Lower leg skin (tissue), 4 donors: ENCODE data around the gene RBPJ. TPM values are rescaled to one million over a fixed set of nuclear protein-coding genes. Genes with fewer than 3 reads are reported as not detected.

Experiments used
- DNase-seq, 2 donors: peaks; one replicate each; pipeline ENCODE4 v3.0.0-alpha.2; 2019; ENCODE audit warnings: low spot score in 2 of 2
- H3K4me3 ChIP-seq: fragments of 200-600 bp; sonication (generic); 2 replicates; pipeline ENCODE4 v1.5.1; 2017; ENCODE audit warnings: mild to moderate bottlenecking, low read depth; ENCODE audit not compliant: poor library complexity, severe bottlenecking
- POLR2A ChIP-seq, 2 donors: fragments of 450-650 bp; IDR thresholded peaks; one replicate each; pipeline ENCODE4 v1.6.1; 2016 to 2017; ENCODE audit warnings: antibody characterized with exemption in 2 of 2, mild to moderate bottlenecking in 1 of 2, moderate library complexity in 1 of 2
- WGBS, 2 donors: methylation state at CpG; one replicate each; pipeline ENCODE4 v1.1.5; 2018; 5-methylcytosine and 5-hydroxymethylcytosine counted together
- intact Hi-C: fragments of 100-400 bp; cut with DNase I; formaldehyde crosslinking; loops from one replicate; pipeline ENCODE4 v1.15.0; 2023; ENCODE audit warnings: low total_unique reads
- total RNA-seq, 4 donors: library from RNA; depleted of rRNA; stranded (reverse); fragments of >200 nt; gene quantifications; one replicate each; pipeline ENCODE4 v1.1.0, GENCODE V29; 2016
- TF ChIP-seq, protein P1 (sequence below), 3 donors: fragments of 450-650 bp; IDR thresholded peaks; one replicate each; pipeline ENCODE4 v1.5.1; 2016; ENCODE audit warnings: antibody characterized with exemption in 3 of 3, mild to moderate bottlenecking in 3 of 3, moderate library complexity in 2 of 3

RBPJ gene
- total RNA-seq, 4 donors from 2014 or later: 41.1 to 48.3 (median 45.5) TPM

DNA sequence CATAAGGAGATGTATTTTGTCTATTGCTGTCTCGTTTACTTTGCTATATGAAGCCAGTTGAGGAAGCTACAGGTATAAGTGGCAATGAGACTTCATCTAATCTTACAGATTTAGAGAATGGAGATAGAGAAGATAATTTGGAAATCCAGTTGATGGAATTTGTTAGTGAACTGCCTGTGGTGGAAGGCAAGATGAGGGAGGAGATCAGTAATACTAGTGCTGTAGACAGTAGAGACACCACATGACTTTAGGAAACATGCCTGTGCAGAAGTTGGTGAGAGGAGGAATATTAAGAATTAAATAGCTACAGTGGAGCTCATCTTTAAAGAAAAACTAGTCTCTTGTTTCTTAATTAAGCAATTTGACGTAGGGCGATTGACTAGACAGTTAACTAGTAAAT is 51.3 kb downstream of the RBPJ start:
- intact Hi-C loops: no loop called here
- DNase-seq: no peak
- TF ChIP-seq, protein P1, sequence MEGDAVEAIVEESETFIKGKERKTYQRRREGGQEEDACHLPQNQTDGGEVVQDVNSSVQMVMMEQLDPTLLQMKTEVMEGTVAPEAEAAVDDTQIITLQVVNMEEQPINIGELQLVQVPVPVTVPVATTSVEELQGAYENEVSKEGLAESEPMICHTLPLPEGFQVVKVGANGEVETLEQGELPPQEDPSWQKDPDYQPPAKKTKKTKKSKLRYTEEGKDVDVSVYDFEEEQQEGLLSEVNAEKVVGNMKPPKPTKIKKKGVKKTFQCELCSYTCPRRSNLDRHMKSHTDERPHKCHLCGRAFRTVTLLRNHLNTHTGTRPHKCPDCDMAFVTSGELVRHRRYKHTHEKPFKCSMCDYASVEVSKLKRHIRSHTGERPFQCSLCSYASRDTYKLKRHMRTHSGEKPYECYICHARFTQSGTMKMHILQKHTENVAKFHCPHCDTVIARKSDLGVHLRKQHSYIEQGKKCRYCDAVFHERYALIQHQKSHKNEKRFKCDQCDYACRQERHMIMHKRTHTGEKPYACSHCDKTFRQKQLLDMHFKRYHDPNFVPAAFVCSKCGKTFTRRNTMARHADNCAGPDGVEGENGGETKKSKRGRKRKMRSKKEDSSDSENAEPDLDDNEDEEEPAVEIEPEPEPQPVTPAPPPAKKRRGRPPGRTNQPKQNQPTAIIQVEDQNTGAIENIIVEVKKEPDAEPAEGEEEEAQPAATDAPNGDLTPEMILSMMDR (IDR thresholded peaks at IDR 0.05): no peak
- no peak for TF ChIP-seq POLR2A (IDR thresholded peaks at IDR 0.05)
- H3K4me3 ChIP-seq: no peak overlapping the region
- 93% methylated on average over 3 of the region's 3 CpGs for WGBS, 2 donors

DNA sequence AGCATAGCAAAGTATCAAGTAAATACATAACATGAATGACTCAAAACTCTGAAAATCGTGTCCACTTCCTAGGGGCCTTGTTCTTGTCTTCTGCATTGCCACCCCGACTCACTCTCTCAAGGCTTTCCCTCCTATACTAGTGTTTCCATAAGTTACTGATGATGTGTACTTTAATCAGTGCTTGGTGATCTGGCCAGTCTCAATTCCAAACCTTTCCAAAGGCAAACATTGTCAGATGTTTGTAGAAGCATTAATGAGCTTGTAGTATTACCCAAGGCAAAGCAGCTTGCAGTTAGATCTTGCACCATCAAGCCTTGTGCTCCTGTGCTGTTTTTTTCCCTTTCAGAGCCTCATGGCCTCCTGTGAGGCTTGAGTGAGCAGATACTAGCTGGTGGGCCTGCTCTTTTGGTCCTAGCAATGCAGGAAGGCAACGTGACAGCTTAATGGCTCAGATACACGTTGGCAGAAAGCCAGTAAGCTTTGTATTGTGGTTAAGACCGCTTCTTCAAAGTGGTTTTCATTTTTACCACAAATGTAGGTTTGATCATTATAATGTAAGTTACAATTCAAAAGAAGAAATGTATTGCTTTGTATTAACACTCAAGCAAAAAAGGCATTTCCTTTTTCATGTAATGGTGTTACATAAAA is 51.8 kb downstream of the RBPJ start:
- H3K4me3 ChIP-seq: no peak overlapping the region
- TF ChIP-seq, protein P1 (IDR thresholded peaks at IDR 0.05): no peak
- no peak for TF ChIP-seq POLR2A (IDR thresholded peaks at IDR 0.05)
- 47 to 49% methylated on average over 5 of the region's 5 CpGs for WGBS, 2 donors
- no peak for DNase-seq
- intact Hi-C loops: no loop called here

DNA sequence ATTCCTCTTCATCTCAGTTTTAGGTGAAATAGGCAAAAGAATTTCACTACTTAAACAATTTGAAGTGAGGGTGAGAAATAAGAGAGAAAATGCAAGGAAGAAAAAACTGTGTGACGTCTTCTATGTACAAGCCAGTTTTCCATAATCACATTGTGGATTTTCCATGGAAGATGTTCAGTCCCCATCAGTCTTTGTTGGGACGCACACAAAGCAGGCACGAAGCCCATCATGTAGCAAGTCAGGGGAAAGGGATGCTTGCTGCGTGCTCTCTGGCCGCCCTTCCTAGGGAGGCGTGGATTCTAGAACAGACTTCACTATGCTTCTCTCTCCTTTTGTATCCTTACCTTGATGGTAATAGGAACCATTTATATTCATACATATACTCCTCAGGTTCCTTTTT is 54.7 kb downstream of the RBPJ start:
- intact Hi-C loops: no loop called here
- WGBS, 2 donors: 85 to 91% methylated on average over 6 of the region's 6 CpGs
- DNase-seq: no peak
- TF ChIP-seq POLR2A (IDR thresholded peaks at IDR 0.05): no peak
- TF ChIP-seq, protein P1 (IDR thresholded peaks at IDR 0.05): no peak
- no peak overlapping the region for H3K4me3 ChIP-seq

DNA sequence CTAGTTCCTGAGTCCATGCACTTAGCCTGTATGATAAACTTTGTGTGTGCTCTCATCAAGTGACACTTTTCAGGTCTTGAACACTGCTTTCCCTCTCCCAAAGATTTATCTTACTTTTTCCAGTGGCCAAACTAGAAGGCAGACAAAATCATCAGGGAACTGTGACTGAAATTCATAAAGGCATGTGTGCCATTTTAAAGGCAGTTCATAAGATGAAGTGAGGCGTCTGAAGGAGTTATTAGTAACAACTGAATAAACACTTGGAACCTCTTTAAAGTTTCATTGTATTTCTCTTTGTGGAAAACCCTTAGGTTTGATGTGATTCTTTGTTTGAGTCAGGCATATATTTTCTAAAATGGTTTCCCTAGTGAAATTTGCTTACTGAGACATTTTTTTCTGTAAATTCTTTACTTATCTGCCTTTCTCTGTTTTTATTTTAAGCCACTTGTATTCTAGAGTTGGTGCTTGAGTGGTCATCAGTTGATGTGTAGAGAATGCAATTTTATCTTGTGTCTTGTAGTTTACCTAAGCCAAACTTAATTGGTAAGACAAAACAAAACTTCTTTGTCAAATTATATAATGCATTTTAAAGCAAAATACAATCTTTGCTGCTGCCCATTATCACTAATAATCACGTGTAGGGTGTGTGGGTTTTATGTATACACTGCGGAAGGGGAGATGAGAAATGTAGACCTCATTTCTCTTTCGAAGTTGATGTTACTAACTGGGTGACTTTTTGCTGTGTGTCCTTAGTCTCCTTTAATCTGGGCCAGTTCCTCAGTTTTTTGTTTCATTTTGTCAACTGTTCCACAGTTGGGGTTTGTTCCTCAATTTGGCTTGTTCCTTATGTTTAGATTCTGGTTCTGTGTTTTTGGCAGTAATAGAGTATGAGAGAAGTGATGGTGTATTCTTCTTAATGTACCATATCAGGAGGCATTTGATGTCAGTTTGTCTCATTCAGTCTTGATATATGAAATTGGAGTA is 56.8 kb downstream of the RBPJ start:
- TF ChIP-seq, protein P1 (IDR thresholded peaks at IDR 0.05): no peak
- TF ChIP-seq POLR2A (IDR thresholded peaks at IDR 0.05): no peak
- H3K4me3 ChIP-seq: no peak overlapping the region
- WGBS, 2 donors: 83 to 87% methylated on average over 4 of the region's 4 CpGs
- intact Hi-C loops: no loop called here
- no peak for DNase-seq

DNA sequence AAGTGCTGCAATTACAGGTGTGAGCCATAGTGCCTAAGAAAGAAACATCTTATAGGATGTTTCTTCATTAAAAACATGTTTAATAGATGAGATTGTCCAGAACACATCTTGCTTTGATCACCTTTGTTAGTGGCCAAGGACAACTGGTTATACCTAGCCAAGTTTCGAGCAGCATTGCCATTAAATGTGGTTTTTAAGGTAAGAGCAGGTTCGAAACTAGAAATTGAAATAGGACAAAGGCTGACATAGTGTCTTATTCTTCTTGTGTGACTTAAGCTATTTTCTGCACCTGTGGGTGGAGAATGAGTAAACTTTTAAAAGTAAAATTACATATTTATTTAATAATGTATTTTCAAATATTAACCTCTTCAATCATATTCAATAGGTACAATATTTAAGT is 59.0 kb downstream of the RBPJ start:
- H3K4me3 ChIP-seq: no peak overlapping the region
- intact Hi-C loops: no loop called here
- WGBS, 2 donors: 86 to 90% methylated on average over 2 of the region's 2 CpGs
- DNase-seq: no peak
- no peak for TF ChIP-seq POLR2A (IDR thresholded peaks at IDR 0.05)
- TF ChIP-seq, protein P1 (IDR thresholded peaks at IDR 0.05): no peak
